HepG2 (cell line): ENCODE data around the gene SLC7A6OS. TPM values are rescaled to one million over a fixed set of nuclear protein-coding genes. Genes with fewer than 3 reads are reported as not detected.

Experiments used
- MXD4 ChIP-seq: IDR thresholded peaks from 2 replicates; pipeline ENCODE4 v1.6.1; 2016; ENCODE audit warnings: mild to moderate bottlenecking, missing biosample characterization, missing genetic modification reagents
- ZNF24 ChIP-seq: fragments of 450-650 bp; IDR thresholded peaks from 2 replicates; pipeline ENCODE4 v1.6.1; 2017; ENCODE audit warnings: antibody characterized with exemption, mild to moderate bottlenecking
- ZNF775 ChIP-seq: sonication (generic); formaldehyde crosslinking; IDR thresholded peaks from 2 replicates; pipeline ENCODE4 v1.4.0; 2020; ENCODE audit warnings: missing genetic modification reagents, mild to moderate bottlenecking, moderate library complexity, borderline replicate concordance
- polyA plus RNA-seq, 8 experiments: library from polyadenylated mRNA; depleted of rRNA in 3 of 8; stranded (reverse) in 7 of 8; unstranded in 1 of 8; fragments of >200 nt; fragmentation: Illumina TruSeq in 4 of 8; extraction: Trizol in 4 of 8; gene quantifications; 2 replicates each; pipeline versions ENCODE4 v1.2.1 to v1.2.3, GENCODE V29; 2011 to 2016; ENCODE audit warnings: low read depth in 4 of 8, missing spikeins in 1 of 8, mixed read lengths in 1 of 8; ENCODE audit not compliant: insufficient read depth in 1 of 8
- total RNA-seq, 5 experiments: library from RNA; depleted of rRNA; stranded (reverse); fragments of >200 nt; fragmentation: Illumina TruSeq; extraction: Trizol; gene quantifications; 2 replicates each; pipeline ENCODE4 v1.2.3, GENCODE V29; 2016; ENCODE audit warnings: low read depth in 1 of 5
- TF ChIP-seq, protein P1 (sequence below): sonication (generic); formaldehyde crosslinking; IDR thresholded peaks from 2 replicates; pipeline ENCODE4 v1.9.0; 2021; ENCODE audit warnings: missing genetic modification reagents, mild to moderate bottlenecking, borderline replicate concordance
- TF ChIP-seq, protein P2 (sequence below): IDR thresholded peaks from 2 replicates; pipeline ENCODE4 v1.6.1; 2016; ENCODE audit warnings: control low read depth
- TF ChIP-seq, protein P3 (sequence below): sonication (generic); formaldehyde crosslinking; IDR thresholded peaks from 2 replicates; pipeline ENCODE4 v1.8.1; 2023; ENCODE audit warnings: mild to moderate bottlenecking, missing genetic modification reagents
- TF ChIP-seq, protein P4 (sequence below): sonication (generic); formaldehyde crosslinking; conservative IDR thresholded peaks from 2 replicates; pipeline ENCODE4 v1.4.0; 2020; ENCODE audit warnings: mild to moderate bottlenecking, missing genetic modification reagents, moderate library complexity
- TF ChIP-seq, protein P5 (sequence below): sonication (generic); formaldehyde crosslinking; IDR thresholded peaks from 2 replicates; pipeline ENCODE4 v1.4.0; 2020; ENCODE audit warnings: low read depth, mild to moderate bottlenecking, missing genetic modification reagents
- TF ChIP-seq, protein P6 (sequence below), 2 experiments: sonication (generic) in 1 of 2; formaldehyde crosslinking in 1 of 2; IDR thresholded peaks; 2 replicates each; pipeline versions ENCODE4 v1.4.0 to v1.6.1; 2016 to 2020; ENCODE audit warnings: borderline replicate concordance in 1 of 2, low read depth in 1 of 2, mild to moderate bottlenecking in 1 of 2, missing genetic modification reagents in 1 of 2

Gene SLC7A6OS
- total and polyA plus RNA-seq, 2 of the 13 experiments (the other 11 are each of a cell fraction or from before 2014, with no cell fraction given), result 11.2 to 21.5 TPM

DNA sequence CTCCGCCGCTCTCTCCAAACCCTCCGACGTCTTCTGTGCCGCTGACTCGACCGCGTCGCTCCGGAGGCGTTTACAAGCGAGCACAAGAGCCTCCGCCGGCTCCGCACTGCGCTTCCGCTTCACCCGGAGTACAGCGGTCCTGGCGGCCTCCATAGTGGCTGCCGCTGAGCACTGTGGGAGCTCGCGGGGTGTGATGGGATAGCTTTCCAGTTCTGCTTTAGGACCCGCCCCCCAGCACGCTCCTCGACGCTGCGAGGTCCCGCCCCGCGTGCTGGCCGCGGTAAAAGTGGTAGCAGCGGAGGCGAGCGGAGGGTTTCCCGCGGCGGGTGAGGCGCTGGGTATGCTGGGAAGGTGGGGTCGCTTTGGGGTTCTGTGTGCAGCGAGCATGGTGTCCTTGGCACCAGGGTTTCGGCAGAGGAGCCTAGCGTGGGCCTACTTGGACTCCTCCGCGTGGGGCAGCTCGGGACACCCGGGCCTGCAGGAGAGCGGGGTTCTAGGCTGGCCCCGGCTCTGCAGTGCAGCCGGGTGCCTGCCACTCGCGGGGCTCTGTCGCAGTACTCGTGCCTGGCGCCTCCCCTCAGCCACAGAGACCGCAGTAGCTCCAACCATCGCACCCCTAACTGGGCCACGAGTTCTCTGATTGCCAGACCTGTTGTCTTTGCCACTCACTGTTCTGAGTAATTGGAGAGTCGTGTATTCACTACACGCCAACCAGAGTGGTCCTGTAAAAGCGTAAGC lies at the start of gene SLC7A6OS, which contains the start of gene PRMT7 (continued):
- TF ChIP-seq, protein P1, sequence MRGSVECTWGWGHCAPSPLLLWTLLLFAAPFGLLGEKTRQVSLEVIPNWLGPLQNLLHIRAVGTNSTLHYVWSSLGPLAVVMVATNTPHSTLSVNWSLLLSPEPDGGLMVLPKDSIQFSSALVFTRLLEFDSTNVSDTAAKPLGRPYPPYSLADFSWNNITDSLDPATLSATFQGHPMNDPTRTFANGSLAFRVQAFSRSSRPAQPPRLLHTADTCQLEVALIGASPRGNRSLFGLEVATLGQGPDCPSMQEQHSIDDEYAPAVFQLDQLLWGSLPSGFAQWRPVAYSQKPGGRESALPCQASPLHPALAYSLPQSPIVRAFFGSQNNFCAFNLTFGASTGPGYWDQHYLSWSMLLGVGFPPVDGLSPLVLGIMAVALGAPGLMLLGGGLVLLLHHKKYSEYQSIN (CRISPR knock-in tag), result 0 out of 2 replicates have a peak, but pooled peaks have one; percentile 19
- TF ChIP-seq, protein P2, sequence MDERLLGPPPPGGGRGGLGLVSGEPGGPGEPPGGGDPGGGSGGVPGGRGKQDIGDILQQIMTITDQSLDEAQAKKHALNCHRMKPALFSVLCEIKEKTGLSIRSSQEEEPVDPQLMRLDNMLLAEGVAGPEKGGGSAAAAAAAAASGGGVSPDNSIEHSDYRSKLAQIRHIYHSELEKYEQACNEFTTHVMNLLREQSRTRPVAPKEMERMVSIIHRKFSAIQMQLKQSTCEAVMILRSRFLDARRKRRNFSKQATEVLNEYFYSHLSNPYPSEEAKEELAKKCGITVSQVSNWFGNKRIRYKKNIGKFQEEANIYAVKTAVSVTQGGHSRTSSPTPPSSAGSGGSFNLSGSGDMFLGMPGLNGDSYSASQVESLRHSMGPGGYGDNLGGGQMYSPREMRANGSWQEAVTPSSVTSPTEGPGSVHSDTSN (CRISPR knock-in tag), result no peak
- TF ChIP-seq ZNF775 (peak; percentile 97), MXD4 (CRISPR knock-in tag) (peak; percentile 99), ZNF24 (no peak)
- TF ChIP-seq, protein P3, sequence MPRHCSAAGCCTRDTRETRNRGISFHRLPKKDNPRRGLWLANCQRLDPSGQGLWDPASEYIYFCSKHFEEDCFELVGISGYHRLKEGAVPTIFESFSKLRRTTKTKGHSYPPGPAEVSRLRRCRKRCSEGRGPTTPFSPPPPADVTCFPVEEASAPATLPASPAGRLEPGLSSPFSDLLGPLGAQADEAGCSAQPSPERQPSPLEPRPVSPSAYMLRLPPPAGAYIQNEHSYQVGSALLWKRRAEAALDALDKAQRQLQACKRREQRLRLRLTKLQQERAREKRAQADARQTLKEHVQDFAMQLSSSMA (CRISPR knock-in tag), result peak; percentile 97
- TF ChIP-seq, protein P4, sequence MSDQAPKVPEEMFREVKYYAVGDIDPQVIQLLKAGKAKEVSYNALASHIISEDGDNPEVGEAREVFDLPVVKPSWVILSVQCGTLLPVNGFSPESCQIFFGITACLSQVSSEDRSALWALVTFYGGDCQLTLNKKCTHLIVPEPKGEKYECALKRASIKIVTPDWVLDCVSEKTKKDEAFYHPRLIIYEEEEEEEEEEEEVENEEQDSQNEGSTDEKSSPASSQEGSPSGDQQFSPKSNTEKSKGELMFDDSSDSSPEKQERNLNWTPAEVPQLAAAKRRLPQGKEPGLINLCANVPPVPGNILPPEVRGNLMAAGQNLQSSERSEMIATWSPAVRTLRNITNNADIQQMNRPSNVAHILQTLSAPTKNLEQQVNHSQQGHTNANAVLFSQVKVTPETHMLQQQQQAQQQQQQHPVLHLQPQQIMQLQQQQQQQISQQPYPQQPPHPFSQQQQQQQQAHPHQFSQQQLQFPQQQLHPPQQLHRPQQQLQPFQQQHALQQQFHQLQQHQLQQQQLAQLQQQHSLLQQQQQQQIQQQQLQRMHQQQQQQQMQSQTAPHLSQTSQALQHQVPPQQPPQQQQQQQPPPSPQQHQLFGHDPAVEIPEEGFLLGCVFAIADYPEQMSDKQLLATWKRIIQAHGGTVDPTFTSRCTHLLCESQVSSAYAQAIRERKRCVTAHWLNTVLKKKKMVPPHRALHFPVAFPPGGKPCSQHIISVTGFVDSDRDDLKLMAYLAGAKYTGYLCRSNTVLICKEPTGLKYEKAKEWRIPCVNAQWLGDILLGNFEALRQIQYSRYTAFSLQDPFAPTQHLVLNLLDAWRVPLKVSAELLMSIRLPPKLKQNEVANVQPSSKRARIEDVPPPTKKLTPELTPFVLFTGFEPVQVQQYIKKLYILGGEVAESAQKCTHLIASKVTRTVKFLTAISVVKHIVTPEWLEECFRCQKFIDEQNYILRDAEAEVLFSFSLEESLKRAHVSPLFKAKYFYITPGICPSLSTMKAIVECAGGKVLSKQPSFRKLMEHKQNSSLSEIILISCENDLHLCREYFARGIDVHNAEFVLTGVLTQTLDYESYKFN (CRISPR knock-in tag), result peak; percentile 67
- TF ChIP-seq, protein P5, sequence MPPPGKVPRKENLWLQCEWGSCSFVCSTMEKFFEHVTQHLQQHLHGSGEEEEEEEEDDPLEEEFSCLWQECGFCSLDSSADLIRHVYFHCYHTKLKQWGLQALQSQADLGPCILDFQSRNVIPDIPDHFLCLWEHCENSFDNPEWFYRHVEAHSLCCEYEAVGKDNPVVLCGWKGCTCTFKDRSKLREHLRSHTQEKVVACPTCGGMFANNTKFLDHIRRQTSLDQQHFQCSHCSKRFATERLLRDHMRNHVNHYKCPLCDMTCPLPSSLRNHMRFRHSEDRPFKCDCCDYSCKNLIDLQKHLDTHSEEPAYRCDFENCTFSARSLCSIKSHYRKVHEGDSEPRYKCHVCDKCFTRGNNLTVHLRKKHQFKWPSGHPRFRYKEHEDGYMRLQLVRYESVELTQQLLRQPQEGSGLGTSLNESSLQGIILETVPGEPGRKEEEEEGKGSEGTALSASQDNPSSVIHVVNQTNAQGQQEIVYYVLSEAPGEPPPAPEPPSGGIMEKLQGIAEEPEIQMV, result peak; percentile 89; the same call in 1 of the 2 replicates
- TF ChIP-seq, protein P6, sequence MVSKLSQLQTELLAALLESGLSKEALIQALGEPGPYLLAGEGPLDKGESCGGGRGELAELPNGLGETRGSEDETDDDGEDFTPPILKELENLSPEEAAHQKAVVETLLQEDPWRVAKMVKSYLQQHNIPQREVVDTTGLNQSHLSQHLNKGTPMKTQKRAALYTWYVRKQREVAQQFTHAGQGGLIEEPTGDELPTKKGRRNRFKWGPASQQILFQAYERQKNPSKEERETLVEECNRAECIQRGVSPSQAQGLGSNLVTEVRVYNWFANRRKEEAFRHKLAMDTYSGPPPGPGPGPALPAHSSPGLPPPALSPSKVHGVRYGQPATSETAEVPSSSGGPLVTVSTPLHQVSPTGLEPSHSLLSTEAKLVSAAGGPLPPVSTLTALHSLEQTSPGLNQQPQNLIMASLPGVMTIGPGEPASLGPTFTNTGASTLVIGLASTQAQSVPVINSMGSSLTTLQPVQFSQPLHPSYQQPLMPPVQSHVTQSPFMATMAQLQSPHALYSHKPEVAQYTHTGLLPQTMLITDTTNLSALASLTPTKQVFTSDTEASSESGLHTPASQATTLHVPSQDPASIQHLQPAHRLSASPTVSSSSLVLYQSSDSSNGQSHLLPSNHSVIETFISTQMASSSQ (IDR thresholded peaks at IDR 0.05; ENCODE audit: low read depth), result 0 out of 2 replicates have a peak, but pooled peaks have one; percentile 35
- TF ChIP-seq, protein P6 (CRISPR knock-in tag; IDR thresholded peaks at IDR 0.05; ENCODE audit: borderline replicate concordance), result peak; percentile 89
